IPS-18a (cell line): ENCODE data around the gene DTHD1.

Experiments
- H3K27ac ChIP-seq: one replicate; pipeline ENCODE4 v1.5.1; 2013; ENCODE audit warnings: low read length
- H3K27me3 ChIP-seq: one replicate; pipeline ENCODE4 v1.6.1; 2013; ENCODE audit warnings: mild to moderate bottlenecking, low read length; ENCODE audit not compliant: control insufficient read depth, insufficient read depth
- H3K36me3 ChIP-seq: one replicate; pipeline ENCODE4 v1.6.1; 2013; ENCODE audit warnings: low read depth, low read length; ENCODE audit not compliant: control insufficient read depth
- H3K4me1 ChIP-seq: one replicate; pipeline ENCODE4 v1.6.1; 2013; ENCODE audit warnings: low read depth, low read length; ENCODE audit not compliant: control insufficient read depth
- H3K4me3 ChIP-seq: one replicate; pipeline ENCODE4 v1.5.1; 2013; ENCODE audit warnings: low read length
- H3K9ac ChIP-seq: one replicate; pipeline ENCODE4 v1.6.1; 2013; ENCODE audit warnings: mild to moderate bottlenecking, low read length, moderate library complexity
- H3K9me3 ChIP-seq: one replicate; pipeline ENCODE4 v1.6.1; 2013; ENCODE audit warnings: low read depth, low read length; ENCODE audit not compliant: control insufficient read depth

The DTHD1 gene

DNA sequence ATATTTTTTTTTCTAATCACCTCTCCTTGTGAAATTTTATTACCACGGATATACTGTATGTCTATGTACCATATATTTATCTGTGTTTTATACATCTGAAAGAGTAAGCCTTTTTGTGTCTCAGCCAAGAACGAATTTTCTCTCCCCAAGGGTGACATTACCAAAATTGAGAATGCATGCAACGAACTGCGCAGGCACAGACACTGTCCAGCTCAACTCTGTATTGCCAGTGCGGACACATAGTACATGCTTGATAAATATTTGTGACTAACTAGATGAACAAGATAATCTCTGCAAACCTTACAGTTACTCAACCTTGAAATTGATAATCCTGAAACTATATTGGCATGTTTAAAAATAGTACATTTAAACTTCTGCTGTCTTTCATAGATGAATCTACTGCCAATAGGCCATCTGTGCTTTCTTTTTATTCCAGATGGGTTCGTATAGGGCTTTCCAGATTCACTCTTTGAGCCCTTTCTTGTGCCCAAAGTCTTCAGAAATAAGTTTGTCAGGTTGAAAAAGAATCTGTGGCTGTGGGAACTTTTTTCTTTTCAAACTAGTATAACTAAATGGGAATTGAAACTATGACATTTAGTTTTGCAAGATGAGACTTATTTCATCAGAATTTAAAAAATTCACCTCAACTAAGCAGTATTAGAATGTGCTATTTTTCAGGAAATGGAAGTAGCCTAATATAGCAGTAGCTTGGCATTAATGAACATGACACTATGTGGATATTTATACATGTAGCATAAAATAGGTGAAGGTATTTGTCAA lies 38.9 kb downstream of the DTHD1 start:
- no peak overlapping the region for H3K4me3 ChIP-seq
- no peaks in the 10 kb centered on the region for H3K36me3 ChIP-seq
- no peaks in the 10 kb centered on the region for H3K4me1 ChIP-seq
- H3K9ac ChIP-seq = no peak overlapping the region
- H3K27ac ChIP-seq = no peak overlapping the region
- no peaks in the 10 kb centered on the region for H3K27me3 ChIP-seq
- no peaks in the 10 kb centered on the region for H3K9me3 ChIP-seq

DNA sequence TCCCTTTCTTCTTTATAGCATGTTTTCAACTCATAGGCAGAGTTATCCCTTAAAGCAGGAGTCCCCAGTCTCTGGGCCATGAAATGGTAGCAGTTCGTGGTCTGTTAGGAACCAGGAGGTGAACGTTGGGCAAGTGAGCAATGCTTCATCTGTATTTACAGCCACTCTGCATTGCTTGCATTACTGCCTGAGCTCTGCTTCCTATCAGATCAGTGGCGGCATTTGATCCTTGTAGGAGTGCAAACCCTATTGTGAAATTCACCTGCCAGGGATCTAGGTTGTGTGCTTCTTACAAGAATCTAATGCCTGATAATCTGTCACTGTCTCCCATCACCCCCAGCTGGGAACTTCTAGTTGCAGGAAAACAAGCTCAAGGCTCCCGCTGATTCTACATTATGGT lies 39.8 kb downstream of the DTHD1 start:
- Histone ChIP-seq H3K4me1 (no peaks in the 10 kb centered on the region), H3K9ac (no peak overlapping the region), H3K36me3 (no peaks in the 10 kb centered on the region), H3K27ac (no peak overlapping the region), H3K27me3 (no peaks in the 10 kb centered on the region), H3K4me3 (no peak overlapping the region), H3K9me3 (no peaks in the 10 kb centered on the region)

DNA sequence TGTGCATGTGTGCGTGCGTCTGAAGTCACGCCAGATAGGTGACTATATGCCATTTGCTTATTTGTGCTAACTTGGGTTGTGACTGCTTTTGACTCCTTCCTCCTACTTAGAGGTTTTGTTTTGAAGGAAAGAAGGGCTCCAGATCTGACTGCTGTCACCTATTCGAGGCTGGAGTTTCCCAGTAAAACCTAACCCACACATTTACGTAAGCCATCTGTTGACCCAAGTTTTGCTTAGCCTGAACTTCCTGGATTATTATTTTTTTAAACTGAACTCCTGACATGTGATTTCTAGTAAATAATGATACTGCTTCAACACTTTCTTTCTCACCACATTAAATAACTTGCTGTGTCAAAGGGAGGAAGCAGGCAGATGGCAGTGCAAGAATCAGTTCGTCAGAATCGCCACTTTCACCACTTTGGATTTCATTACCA lies 41.5 kb downstream of the DTHD1 start:
- Histone ChIP-seq H3K4me3 (no peak overlapping the region), H3K36me3 (no peaks in the 10 kb centered on the region), H3K27ac (no peak overlapping the region), H3K27me3 (no peaks in the 10 kb centered on the region), H3K9ac (no peak overlapping the region), H3K9me3 (no peaks in the 10 kb centered on the region), H3K4me1 (no peaks in the 10 kb centered on the region)

DNA sequence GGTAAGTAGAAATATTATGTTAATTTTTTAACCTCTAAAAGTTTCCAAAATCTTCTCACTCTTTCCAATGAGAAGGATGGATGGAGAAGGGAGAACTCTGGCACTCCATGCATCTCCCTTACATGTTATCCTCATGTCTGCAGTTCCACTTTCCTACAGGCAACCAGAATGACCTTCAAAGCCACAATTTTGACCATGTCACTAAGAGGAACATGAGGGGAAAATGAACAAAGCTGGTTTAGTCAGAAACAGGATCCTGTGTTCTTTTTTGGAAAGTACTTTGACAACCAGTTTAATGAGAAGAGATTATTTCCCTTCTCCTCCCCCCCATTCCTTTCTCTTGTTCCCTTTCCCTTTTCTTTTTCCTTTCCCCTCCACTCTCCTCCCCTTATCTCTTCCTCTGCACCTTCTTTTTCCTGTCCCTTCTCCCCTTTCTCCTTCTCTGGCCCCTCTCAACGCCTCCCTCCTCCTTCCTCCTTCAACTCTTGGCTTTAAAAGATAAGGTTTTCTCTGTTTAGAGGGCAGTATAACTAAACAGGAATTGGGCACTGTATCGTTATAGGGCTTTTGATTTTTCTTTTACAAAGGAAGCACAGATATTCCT lies 42.5 kb downstream of the DTHD1 start:
- no peak overlapping the region for H3K4me3 ChIP-seq
- no peaks in the 10 kb centered on the region for H3K9me3 ChIP-seq
- H3K4me1 ChIP-seq = no peaks in the 10 kb centered on the region
- H3K9ac ChIP-seq = no peak overlapping the region
- H3K36me3 ChIP-seq = no peaks in the 10 kb centered on the region
- H3K27ac ChIP-seq = no peak overlapping the region
- H3K27me3 ChIP-seq = no peaks in the 10 kb centered on the region

DNA sequence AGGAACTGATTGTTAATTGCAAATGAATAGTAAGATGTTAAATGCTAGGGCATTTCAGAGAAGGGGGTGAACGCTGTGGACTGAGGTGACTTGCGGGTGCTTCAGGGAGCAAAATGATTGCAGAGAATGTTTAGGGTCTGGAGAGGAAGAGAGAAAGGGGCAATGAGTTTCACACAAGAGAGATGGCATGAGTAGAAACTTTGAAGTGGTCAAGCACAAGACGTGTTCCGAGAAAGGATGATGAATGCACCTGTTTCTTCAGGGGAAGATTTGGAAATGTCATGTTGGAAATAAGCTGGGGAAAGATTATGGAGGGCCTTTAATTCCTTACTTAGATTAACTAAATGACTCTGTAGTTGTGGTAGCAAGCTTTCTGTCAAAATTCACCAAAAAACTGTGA lies 43.4 kb downstream of the DTHD1 start:
- Histone ChIP-seq H3K27ac (no peak overlapping the region), H3K4me3 (no peak overlapping the region), H3K9ac (no peak overlapping the region), H3K4me1 (no peaks in the 10 kb centered on the region), H3K27me3 (no peaks in the 10 kb centered on the region), H3K9me3 (no peaks in the 10 kb centered on the region), H3K36me3 (no peaks in the 10 kb centered on the region)

DNA sequence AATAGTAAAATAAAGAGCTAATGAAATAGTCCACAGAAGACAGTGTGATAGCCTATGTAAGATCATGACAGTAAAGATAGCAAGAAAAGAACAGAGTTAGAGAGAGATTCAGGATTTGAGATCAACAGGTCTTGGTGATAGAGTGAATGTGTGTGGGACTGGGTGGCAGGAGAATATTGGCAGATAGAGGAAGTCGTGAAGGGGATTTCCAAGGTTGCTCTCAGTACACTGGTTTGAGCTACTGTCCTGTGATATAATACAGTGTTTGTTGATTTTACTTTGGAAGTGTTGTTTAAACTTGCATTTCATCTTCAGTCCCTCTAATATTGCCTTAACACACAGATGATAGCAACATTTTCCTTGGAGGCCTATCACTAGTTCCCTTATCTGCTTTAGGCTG lies 44.1 kb downstream of the DTHD1 start:
- Histone ChIP-seq H3K9me3 (no peaks in the 10 kb centered on the region), H3K27ac (no peak overlapping the region), H3K36me3 (no peaks in the 10 kb centered on the region), H3K4me1 (no peaks in the 10 kb centered on the region), H3K9ac (no peak overlapping the region), H3K27me3 (no peaks in the 10 kb centered on the region), H3K4me3 (no peak overlapping the region)

DNA sequence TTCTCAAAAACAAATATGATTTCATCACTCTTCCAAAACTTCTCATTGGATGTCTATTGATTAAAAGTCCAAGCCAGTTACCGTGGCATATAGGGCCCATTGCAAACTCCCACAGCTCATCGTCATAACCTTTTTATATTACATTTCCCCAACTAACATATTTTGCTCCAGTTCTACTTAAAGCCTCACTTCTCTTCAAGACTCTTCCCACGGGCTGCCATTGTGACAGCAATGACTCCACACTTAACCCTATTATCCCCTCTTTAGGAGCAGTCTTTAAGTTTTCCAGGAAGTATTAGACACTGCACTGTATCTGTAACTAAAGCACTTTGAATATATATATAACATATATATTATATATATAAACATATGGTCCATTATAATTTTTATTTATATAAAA lies 44.5 kb downstream of the DTHD1 start:
- no peaks in the 10 kb centered on the region for H3K9me3 ChIP-seq
- H3K4me3 ChIP-seq = no peak overlapping the region
- H3K9ac ChIP-seq = no peak overlapping the region
- H3K27me3 ChIP-seq = no peaks in the 10 kb centered on the region
- no peaks in the 10 kb centered on the region for H3K36me3 ChIP-seq
- H3K4me1 ChIP-seq = no peaks in the 10 kb centered on the region
- no peak overlapping the region for H3K27ac ChIP-seq

DNA sequence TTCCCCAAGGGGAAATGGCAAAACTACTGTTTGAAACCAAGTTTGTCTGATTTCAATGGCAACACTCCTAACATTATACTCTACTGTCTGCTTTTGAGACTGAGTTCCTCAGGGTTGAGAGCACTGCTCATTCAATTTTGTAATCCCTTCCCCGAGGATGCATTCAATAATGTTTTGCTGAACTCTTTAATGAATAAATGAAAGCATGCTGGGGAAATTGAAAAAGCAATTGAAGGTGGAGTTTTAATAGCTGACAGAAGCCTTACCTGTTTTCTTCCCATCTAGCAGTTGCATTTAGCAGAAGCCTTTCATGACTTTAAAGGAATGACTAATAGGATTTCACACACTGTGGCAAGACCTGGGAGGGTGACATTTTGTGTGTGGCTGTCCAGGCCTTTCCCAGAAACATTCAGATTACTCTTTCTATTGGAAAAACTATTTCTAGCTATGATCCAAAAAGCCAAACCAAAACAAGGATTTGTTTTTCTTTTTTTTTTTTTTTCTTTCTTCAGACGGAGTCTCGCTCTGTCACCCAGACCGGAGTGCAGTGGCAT lies 45.1 kb downstream of the DTHD1 start:
- Histone ChIP-seq H3K27ac (no peak overlapping the region), H3K4me3 (no peak overlapping the region), H3K4me1 (no peaks in the 10 kb centered on the region), H3K27me3 (no peaks in the 10 kb centered on the region), H3K36me3 (no peaks in the 10 kb centered on the region), H3K9ac (no peak overlapping the region), H3K9me3 (no peaks in the 10 kb centered on the region)

DNA sequence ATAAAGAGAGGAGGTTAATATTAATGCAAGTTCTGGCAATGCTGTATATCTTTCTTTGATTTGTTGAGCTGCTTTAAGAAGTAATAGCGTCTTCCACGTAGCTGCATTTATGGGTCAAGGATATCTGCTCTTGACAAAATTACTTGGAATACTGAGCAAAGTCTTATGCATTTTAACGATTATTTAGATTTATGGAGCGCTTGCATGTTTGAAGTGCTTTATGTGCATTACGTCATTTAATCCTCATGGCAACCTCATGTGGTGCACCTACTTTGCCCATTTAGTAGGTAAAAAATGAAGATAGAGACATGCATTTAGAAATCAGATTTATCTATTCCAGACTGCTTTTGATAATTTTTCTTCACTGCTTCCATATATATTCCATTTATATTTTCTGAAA lies 46.0 kb downstream of the DTHD1 start:
- no peak overlapping the region for H3K9ac ChIP-seq
- H3K4me3 ChIP-seq = no peak overlapping the region
- H3K9me3 ChIP-seq = no peaks in the 10 kb centered on the region
- peaks cover 1% of the 10 kb centered on the region for H3K4me1 ChIP-seq
- H3K27ac ChIP-seq = no peak overlapping the region
- no peaks in the 10 kb centered on the region for H3K36me3 ChIP-seq
- H3K27me3 ChIP-seq = no peaks in the 10 kb centered on the region

DNA sequence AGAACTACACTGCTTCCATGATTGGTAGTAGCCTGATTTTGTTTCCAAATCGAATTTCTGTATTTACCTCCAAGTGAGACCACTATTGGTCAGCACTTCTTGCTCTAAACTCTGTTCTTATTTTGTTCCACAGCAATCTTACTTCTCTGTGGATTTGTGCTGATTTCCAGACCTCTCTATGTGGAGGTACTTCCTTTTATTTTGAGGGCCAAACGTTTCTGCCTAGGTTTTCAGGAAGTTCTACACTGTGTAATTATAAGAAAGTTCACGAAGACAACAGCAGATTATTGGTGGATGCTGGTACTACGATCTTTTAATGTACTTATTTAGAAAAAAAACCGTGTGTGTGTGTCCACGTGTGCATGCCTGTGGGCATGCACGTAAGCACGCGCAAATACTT lies 46.7 kb downstream of the DTHD1 start:
- no peak overlapping the region for H3K4me3 ChIP-seq
- no peak overlapping the region for H3K9ac ChIP-seq
- H3K36me3 ChIP-seq = no peaks in the 10 kb centered on the region
- no peak overlapping the region for H3K27ac ChIP-seq
- peaks cover 3% of the 10 kb centered on the region for H3K4me1 ChIP-seq
- no peaks in the 10 kb centered on the region for H3K27me3 ChIP-seq
- no peaks in the 10 kb centered on the region for H3K9me3 ChIP-seq

DNA sequence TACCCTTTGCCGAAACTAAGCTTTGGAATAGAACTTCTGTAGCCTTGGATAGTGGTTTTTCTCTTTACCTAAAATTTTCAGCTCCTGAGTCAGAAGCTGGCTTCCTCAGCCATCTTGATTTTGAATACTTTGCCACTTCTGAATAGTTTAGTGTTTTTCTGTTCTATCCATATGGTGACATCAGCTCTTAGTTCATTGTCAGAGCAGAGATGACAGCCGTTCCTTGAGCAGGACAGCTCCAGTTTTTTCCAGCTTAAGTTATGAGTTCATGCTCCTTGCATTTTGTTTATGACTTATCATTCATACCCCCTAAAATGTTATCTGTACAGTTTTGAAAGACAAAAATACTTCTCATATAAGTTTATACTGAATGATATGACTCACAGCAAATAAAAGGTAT lies 47.8 kb downstream of the DTHD1 start:
- no peak overlapping the region for H3K9ac ChIP-seq
- peaks cover 3% of the 10 kb centered on the region for H3K4me1 ChIP-seq

DNA sequence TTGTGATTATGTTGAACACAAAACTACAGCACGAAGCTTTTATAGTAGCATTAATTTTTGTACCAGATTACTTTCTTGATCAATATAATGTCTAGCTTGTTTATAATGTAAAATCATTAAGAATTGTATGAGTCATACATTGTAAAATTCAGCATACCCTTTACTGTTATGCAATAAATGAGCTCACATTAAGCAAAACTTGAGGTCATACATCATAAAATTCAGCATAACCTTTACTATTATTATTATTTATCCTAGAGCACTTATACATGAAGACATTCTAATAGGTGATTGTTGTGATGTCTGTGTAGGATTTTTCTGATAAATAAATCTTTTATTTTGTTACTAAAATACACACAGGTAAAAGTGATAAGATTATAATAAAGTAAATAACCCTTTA lies 49.4 kb downstream of the DTHD1 start:
- Histone ChIP-seq H3K27ac (no peak overlapping the region), H3K9ac (no peak overlapping the region), H3K4me3 (no peak overlapping the region), H3K27me3 (no peaks in the 10 kb centered on the region), H3K4me1 (peaks cover 3% of the 10 kb centered on the region), H3K36me3 (no peaks in the 10 kb centered on the region), H3K9me3 (no peaks in the 10 kb centered on the region)

More for the DNA sequence above, 47.8 kb downstream of the DTHD1 start:
- H3K4me3 ChIP-seq = no peak overlapping the region
- H3K9me3 ChIP-seq = no peaks in the 10 kb centered on the region
- no peak overlapping the region for H3K27ac ChIP-seq
- no peaks in the 10 kb centered on the region for H3K27me3 ChIP-seq
- H3K36me3 ChIP-seq = no peaks in the 10 kb centered on the region
